ENCODE measurements around the gene TGFBR1.
"Not testable (repeated sequence)": the region's sequence is repeated elsewhere in the genome, so short reads cannot be mapped to it uniquely, and the experiment has no call there.

TGFBR1 gene

GRCh38 chr9:99076483-99077171, 28.3 kb upstream of the TGFBR1 start:
- no peak for DNase-seq

GRCh38 chr9:99078717-99079116, 26.2 kb upstream of the TGFBR1 start:
- DNase-seq, result no peak

GRCh38 chr9:99079542-99079941, 25.4 kb upstream of the TGFBR1 start:
- DNase-seq, result no peak

- no peak for DNase-seq
These were observed 21.9 kb upstream of the TGFBR1 start for GRCh38 chr9:99083051-99083450.

- no peak for DNase-seq
These were observed 18.7 kb upstream of the TGFBR1 start for GRCh38 chr9:99085949-99086948.

GRCh38 chr9:99087462-99087861, 17.5 kb upstream of the TGFBR1 start:
- DNase-seq, result no peak

- DNase-seq, result no peak
These were observed 14.4 kb upstream of the TGFBR1 start for GRCh38 chr9:99090336-99091130.

GRCh38 chr9:99092643-99093491, 12.0 kb upstream of the TGFBR1 start:
- no peak for DNase-seq

GRCh38 chr9:99093492-99093791, 11.5 kb upstream of the TGFBR1 start:
- no peak for DNase-seq

- no peak for DNase-seq
These were observed 9.3 kb upstream of the TGFBR1 start for GRCh38 chr9:99095565-99095964.

GRCh38 chr9:99096409-99096808, 8.5 kb upstream of the TGFBR1 start:
- no peak for DNase-seq

- not testable (repeated sequence) for DNase-seq
These were observed 4.9 kb upstream of the TGFBR1 start for GRCh38 chr9:99099806-99100585.

- DNase-seq, result no peak
These were observed 3.6 kb upstream of the TGFBR1 start for GRCh38 chr9:99101271-99101670.

- DNase-seq, result no peak
These were observed 3.1 kb upstream of the TGFBR1 start for GRCh38 chr9:99101812-99102211.

GRCh38 chr9:99103054-99103895, 1.6 kb upstream of the TGFBR1 start:
- DNase-seq, result no peak

GRCh38 chr9:99103901-99104458, 933 bp upstream of the TGFBR1 start:
- DNase-seq, result no peak

GRCh38 chr9:99105152-99106043, 485 bp downstream of the TGFBR1 start:
- DNase-seq, result no peak

- DNase-seq, result no peak
These were observed 1.1 kb downstream of the TGFBR1 start for GRCh38 chr9:99106044-99106375.

- no peak for DNase-seq
These were observed 2.5 kb downstream of the TGFBR1 start for GRCh38 chr9:99107421-99107820.
